Heart right ventricle (tissue), 16 donors: ENCODE results near the gene TBC1D22A. TPM values are rescaled to one million over a fixed set of nuclear protein-coding genes. Genes with fewer than 3 reads are reported as not detected.

ENCODE experiments used
- ATAC-seq, 8 donors: fragments of 200-7000 bp; cut with Tn5 transposase; one replicate each; pipeline ENCODE4 v1.9.1; 2020; ENCODE audit warnings: mild to moderate bottlenecking in 8 of 8, moderate library complexity in 8 of 8, moderate number of reproducible peaks in 1 of 8
- DNase-seq, 2 donors: peaks; one replicate each; pipeline ENCODE4 v3.0.0-alpha.2; 2020
- H3K27ac ChIP-seq, 10 donors: fragments of 200-600 bp; sonication (generic) in 2 of 10; one replicate each; pipeline versions ENCODE4 v1.5.0 to v1.8.0; 2020 to 2022; ENCODE audit warnings: mild to moderate bottlenecking in 3 of 10
- H3K27me3 ChIP-seq, 7 donors: fragments of 200-600 bp; one replicate each; pipeline ENCODE4 v1.8.0; 2021 to 2022; ENCODE audit warnings: mild to moderate bottlenecking in 2 of 7
- H3K36me3 ChIP-seq, 9 donors: fragments of 200-600 bp; sonication (generic) in 1 of 9; one replicate each; pipeline versions ENCODE4 v1.5.0 to v1.8.0; 2020 to 2022; ENCODE audit warnings: mild to moderate bottlenecking in 2 of 9
- H3K4me1 ChIP-seq, 9 donors: fragments of 200-600 bp; sonication (generic) in 1 of 9; one replicate each; pipeline versions ENCODE4 v1.5.0 to v1.8.0; 2020 to 2022; ENCODE audit warnings: mild to moderate bottlenecking in 4 of 9
- H3K4me3 ChIP-seq, 10 donors: fragments of 200-600 bp; sonication (generic) in 2 of 10; one replicate each; pipeline versions ENCODE4 v1.5.0 to v1.8.0; 2020 to 2022; ENCODE audit warnings: mild to moderate bottlenecking in 7 of 10, moderate library complexity in 2 of 10
- H3K9me3 ChIP-seq, 11 donors: fragments of 200-600 bp in 10 of 11; sonication (generic) in 2 of 11; one replicate each; pipeline versions ENCODE4 v1.5.0 to v1.8.0; 2013 to 2022; ENCODE audit warnings: mild to moderate bottlenecking in 2 of 11, control low read depth in 1 of 11, moderate library complexity in 1 of 11
- WGBS, 2 donors: extraction: QIAGEN DNeasy Blood & Tissue Kit; methylation state at CpG; one replicate each; pipeline ENCODE4 v1.1.7; 2013; ENCODE audit warnings: inconsistent platforms in 1 of 2; 5-methylcytosine and 5-hydroxymethylcytosine counted together
- intact Hi-C, 10 donors: fragments of 100-400 bp; cut with DNase I; formaldehyde crosslinking; loops; one replicate each; pipeline versions ENCODE4 v1.11.1 to v1.14.2; 2022
- polyA plus RNA-seq, 2 donors: library from polyadenylated mRNA; stranded (reverse); fragments of 200-250 nt; gene quantifications; one replicate each; pipeline ENCODE4 v1.2.3, GENCODE V29; 2013
- total RNA-seq, 10 donors: library from RNA; stranded (reverse); fragmentation: NEBNext Ultra II Directional in 3 of 10; extraction: Animal tissue kit (Norgen Biotek cat#: 25700) in 3 of 10; gene quantifications; one replicate each; pipeline versions ENCODE4 v1.2.1 to v1.2.4, GENCODE V29; 2021 to 2023
- TF ChIP-seq, protein P1 (sequence below), 9 donors: fragments of 200-600 bp; sonication (generic) in 2 of 9; IDR thresholded peaks; one replicate each; pipeline versions ENCODE4 v1.5.0 to v1.8.0; 2021 to 2022; ENCODE audit warnings: antibody characterized with exemption in 9 of 9, mild to moderate bottlenecking in 5 of 9, moderate library complexity in 1 of 9
- donor health status: Arrhythmogenic right ventricular cardiomyopathy.
- donor health status: ischemic (EF 13 %, LVEDD 7.1; RV severe dilation, severe dysfunction).
- donor health status: healthy with polysubstance abuse.
- donor health status: DM: no; HTN: yes; CAD: no.
- donor health status: DM: no; HTN: no; CAD: no.
- donor health status: ischemic (EF 25% LVEDD 6.9; RV normal size, moderate dysfunction).
- donor health status: ischemic (EF 25% LVEDD 5.7; RV mildly dilated, moderate dysfunction).
- donor health status: healthy.
- donor health status: DM: yes; HTN: yes; CAD: no.
- donor health status: Ischemic cardiomyopathy.
- donor health status: ischemic (EF 35%, LVEDD 5.7; RV mildly dilated, moderate dysfunction).
- donor health status: nonischemic (EF 11% LVEDD 7.7; RV severe dilation, severe dysfunction).
- donor health status: DM: yes; HTN: yes; CAD: no.
- donor health status: PGD.
- donor health status: ischemic (EF 29% LVEDD 5.4; RV normal size, mild dysfunction).
- donor health status: nonischemic (EF 23%, LVEDD 6.1; RV moderate dilation, normal function).

TBC1D22A gene
- total and polyA plus RNA-seq, 12 donors = 7.2 to 27.9 (median 17.9) TPM

DNA sequence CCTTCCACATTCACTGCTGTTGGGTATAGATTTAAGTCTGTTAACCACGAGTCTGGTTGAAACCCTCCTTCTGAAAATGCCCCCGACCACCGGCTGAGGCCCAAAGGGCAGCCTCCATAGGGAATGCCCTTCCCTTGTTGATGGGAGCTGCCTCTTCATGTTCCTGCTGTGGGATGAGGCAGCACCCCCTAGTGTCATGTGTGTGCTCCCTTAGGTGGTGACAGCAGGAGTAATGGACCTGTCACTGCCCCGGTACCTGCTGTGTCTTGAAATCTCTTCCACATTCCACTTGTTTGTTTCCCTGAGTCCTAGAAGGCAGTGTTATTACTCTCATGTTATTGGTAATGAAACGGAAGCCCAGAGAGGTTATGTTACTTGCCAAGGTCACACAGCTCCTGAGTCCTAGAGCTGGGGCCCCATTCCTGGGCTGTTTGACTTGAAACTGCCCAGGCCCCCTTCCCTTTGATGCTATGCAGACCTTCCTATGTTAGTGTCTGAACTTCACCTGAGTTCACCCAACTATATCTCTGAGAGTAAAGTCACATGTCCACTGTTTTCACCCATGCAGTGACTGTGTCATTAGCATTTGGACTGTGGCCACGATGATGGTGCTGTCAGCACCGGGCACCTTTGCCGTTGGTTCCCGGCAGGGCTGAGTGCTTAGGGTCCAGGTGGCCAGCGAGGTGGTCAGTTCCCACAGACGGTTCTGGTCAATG is 234.3 kb downstream of the TBC1D22A start:
- intact Hi-C loops = loop anchor here in 1 of 10 donors (10.0 kb wide), 1 partner anchor 112 kb away; no protein-coding TSS in a partner anchor
- WGBS, 2 donors = 72% methylated on average over 11 of the region's 11 CpGs
- H3K9me3 ChIP-seq = no peaks in the 10 kb centered on the region
- peaks cover 0 to 55% (median 0%) of the 10 kb centered on the region in 9 donors for H3K36me3 ChIP-seq
- ATAC-seq = peak in 5 of 8 donors; percentile 28 to 70 (median 48)
- no peak for DNase-seq
- TF ChIP-seq, protein P1, sequence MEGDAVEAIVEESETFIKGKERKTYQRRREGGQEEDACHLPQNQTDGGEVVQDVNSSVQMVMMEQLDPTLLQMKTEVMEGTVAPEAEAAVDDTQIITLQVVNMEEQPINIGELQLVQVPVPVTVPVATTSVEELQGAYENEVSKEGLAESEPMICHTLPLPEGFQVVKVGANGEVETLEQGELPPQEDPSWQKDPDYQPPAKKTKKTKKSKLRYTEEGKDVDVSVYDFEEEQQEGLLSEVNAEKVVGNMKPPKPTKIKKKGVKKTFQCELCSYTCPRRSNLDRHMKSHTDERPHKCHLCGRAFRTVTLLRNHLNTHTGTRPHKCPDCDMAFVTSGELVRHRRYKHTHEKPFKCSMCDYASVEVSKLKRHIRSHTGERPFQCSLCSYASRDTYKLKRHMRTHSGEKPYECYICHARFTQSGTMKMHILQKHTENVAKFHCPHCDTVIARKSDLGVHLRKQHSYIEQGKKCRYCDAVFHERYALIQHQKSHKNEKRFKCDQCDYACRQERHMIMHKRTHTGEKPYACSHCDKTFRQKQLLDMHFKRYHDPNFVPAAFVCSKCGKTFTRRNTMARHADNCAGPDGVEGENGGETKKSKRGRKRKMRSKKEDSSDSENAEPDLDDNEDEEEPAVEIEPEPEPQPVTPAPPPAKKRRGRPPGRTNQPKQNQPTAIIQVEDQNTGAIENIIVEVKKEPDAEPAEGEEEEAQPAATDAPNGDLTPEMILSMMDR (IDR thresholded peaks at IDR 0.05) = peak in 3 of 9 donors; percentile 6 to 28 (median 12)
- no peak overlapping the region for H3K27ac ChIP-seq
- no peaks in the 10 kb centered on the region for H3K27me3 ChIP-seq
- peaks cover 0 to 22% (median 7%) of the 10 kb centered on the region in 9 donors for H3K4me1 ChIP-seq
- H3K4me3 ChIP-seq = no peak overlapping the region

- H3K27ac ChIP-seq = no peak overlapping the region
- no peaks in the 10 kb centered on the region for H3K27me3 ChIP-seq
- intact Hi-C loops = loop anchor here in 1 of 10 donors (10.0 kb wide), 1 partner anchor 113 kb away; no protein-coding TSS in a partner anchor
- no peak overlapping the region for H3K4me3 ChIP-seq
- WGBS, 2 donors = 69 to 76% methylated on average over 15 of the region's 15 CpGs
- H3K36me3 ChIP-seq = peaks cover 0 to 48% (median 0%) of the 10 kb centered on the region in 9 donors
- ATAC-seq (peak in 4 of 8 donors; percentile 22 to 42 (median 32)), DNase-seq (no peak)
- TF ChIP-seq, protein P1 (IDR thresholded peaks at IDR 0.05) = no peak
- peaks cover 0 to 22% (median 7%) of the 10 kb centered on the region in 9 donors for H3K4me1 ChIP-seq
- H3K9me3 ChIP-seq = no peaks in the 10 kb centered on the region
Measured at GRCh38 chr22:46997311-46997970, 235.0 kb downstream of the TBC1D22A start.

DNA sequence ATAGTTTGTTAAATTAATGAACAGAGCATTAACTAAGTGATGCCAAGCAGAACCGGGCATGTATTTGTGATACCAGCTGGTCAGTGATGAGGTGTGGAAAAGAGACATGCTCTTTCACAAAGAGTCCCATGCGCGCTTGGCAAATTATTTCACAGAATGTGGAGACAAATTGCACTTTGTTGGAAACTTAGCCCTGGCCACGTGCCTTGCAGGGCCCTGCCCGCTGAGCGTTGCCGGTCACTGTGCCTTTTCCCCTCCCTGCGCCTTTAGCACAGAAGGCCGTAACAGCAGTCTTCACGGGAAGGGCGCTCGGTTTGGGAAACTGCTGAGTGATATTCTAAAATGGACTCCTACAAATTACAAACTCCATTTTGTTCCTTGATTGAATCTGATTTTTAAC is 235.9 kb downstream of the TBC1D22A start:
- peaks cover 0 to 46% (median 0%) of the 10 kb centered on the region in 9 donors for H3K36me3 ChIP-seq
- no peak for ATAC-seq
- intact Hi-C loops = loop anchor here in 1 of 10 donors (10.0 kb wide), 1 partner anchor 114 kb away; no protein-coding TSS in a partner anchor
- 78 to 85% methylated on average over 12 of the region's 12 CpGs for WGBS, 2 donors
- TF ChIP-seq, protein P1 (IDR thresholded peaks at IDR 0.05) = no peak
- peaks cover 0 to 18% (median 7%) of the 10 kb centered on the region in 9 donors for H3K4me1 ChIP-seq
- no peaks in the 10 kb centered on the region for H3K9me3 ChIP-seq
- H3K4me3 ChIP-seq = no peak overlapping the region
- no peak overlapping the region for H3K27ac ChIP-seq
- DNase-seq = no peak
- no peaks in the 10 kb centered on the region for H3K27me3 ChIP-seq

- TF ChIP-seq, protein P1 (IDR thresholded peaks at IDR 0.05) = no peak
- ATAC-seq (no peak), DNase-seq (no peak)
- intact Hi-C loops = no loop called here
- Histone ChIP-seq H3K9me3 (no peaks in the 10 kb centered on the region), H3K36me3 (peaks cover 0 to 46% (median 0%) of the 10 kb centered on the region in 9 donors), H3K4me3 (no peak overlapping the region), H3K27ac (no peak overlapping the region), H3K4me1 (peaks cover 0 to 13% (median 0%) of the 10 kb centered on the region in 9 donors), H3K27me3 (no peaks in the 10 kb centered on the region)
- WGBS, 2 donors = 84 to 85% methylated on average over 11 of the region's 11 CpGs
Measured at GRCh38 chr22:47000256-47000655, 237.8 kb downstream of the TBC1D22A start.
